Measurements from ENCODE around the gene CCDC188. TPM values are rescaled to one million over a fixed set of nuclear protein-coding genes. Genes with fewer than 3 reads are reported as not detected.

The CCDC188 gene
- total and polyA plus RNA-seq, 2 of the 8 experiments (the other 6 are each of a cell fraction or from before 2014, with no cell fraction given) = not detected

DNA sequence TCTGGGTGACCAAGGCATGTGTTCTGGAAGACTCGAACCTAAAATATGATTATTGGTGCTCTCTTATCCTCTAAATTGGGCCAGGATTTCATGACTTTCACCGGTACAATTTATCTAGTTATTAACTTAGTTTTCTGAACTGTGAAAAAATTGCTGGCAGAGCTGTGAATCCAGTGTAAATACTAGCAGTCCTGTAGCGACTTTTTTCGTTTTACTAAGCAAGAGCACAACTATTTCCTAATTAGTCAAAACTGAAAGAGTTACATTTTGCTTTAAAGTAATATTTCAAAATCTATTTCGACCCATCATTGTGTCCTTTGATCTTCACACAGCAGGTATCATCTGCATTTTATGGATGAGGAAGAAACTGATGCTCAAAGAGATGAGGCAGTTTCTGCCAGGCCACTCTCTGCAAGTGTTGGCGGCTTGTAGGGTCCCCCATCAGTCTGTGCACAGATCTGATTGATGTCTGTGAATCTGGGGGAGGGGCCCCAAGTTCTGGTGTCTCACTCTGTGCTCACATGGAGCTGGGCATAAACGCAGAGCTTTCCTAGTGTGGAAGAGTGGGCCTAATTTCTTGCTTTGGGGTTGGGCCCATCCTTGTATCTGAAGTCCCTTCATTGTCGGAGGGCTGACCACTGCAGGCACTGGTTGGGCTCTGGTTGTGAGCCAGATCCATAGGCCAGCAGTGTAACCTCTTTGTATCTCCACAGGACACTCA is 32.4 kb downstream of the CCDC188 start:
- no peaks in the 10 kb centered on the region for H3K9me3 ChIP-seq (ENCODE audit: insufficient read depth in 2 of 2, low read depth in 1 of 2, low read length in 1 of 2)
- no peak overlapping the region for H2AFZ ChIP-seq (ENCODE audit: low read length)
- no peak overlapping the region for H2BK120ac ChIP-seq (replicated peaks; ENCODE audit: low read depth, low read length)
- no peak overlapping the region for H3K23ac ChIP-seq (ENCODE audit: insufficient read length)
- H2BK5ac ChIP-seq (ENCODE audit: low read depth, low read length) = peak overlapping the region; percentile 87; the same call in 1 of the 2 replicates
- H3K27me3 ChIP-seq (replicated peaks in 1 of 4; ENCODE audit: control insufficient read depth in 3 of 4, extremely low read depth in 1 of 4, insufficient read depth in 3 of 4, low read length in 3 of 4) = no peaks in the 10 kb centered on the region
- peak overlapping the region; percentile 89 to 99 (median 98) for H3K4me3 ChIP-seq (ENCODE audit: extremely low read depth in 1 of 4, insufficient read depth in 2 of 4, low read depth in 3 of 4, low read length in 4 of 4)
- CTCF ChIA-PET (ENCODE audit: partially characterized antibody) = interaction anchor here (0.6 to 2.7 kb wide), 7 partner anchors 8 to 165 kb away, joined by 3 to 11 read pairs (median 5); no protein-coding TSS in a partner anchor
- peak overlapping the region; percentile 68 to 84 for H3K4me2 ChIP-seq (ENCODE audit: insufficient read depth in 1 of 2, low read depth in 2 of 2, low read length in 2 of 2)
- 0 out of 2 replicates have a peak overlapping the region, but pooled peaks have one; percentile 19 for H2AK5ac ChIP-seq (ENCODE audit: low read depth, low read length)
- H3K23me2 ChIP-seq (ENCODE audit: low read depth, low read length) = peaks cover 7% of the 10 kb centered on the region; the same call in 1 of the 2 replicates
- H3K27ac ChIP-seq (ENCODE audit: low read depth, low read length) = peak overlapping the region; percentile 93
- H2BK15ac ChIP-seq (ENCODE audit: low read length) = no peak overlapping the region
- H3K9ac ChIP-seq (replicated peaks in 1 of 4; ENCODE audit: extremely low read depth in 1 of 4, low read depth in 3 of 4, low read length in 3 of 4) = peak overlapping the region; percentile 94 to 99 (median 97)
- no peak overlapping the region for H3K4ac ChIP-seq (replicated peaks; ENCODE audit: insufficient read length, low read depth, low read length)
- no peak overlapping the region for H3K14ac ChIP-seq (ENCODE audit: insufficient read length)
- no peak overlapping the region for H2BK12ac ChIP-seq (ENCODE audit: low read depth, low read length)
- no peak for DNase-seq (ENCODE audit: low read depth in 1 of 2, low spot score in 2 of 2)
- TF ChIP-seq FOSL1 (IDR thresholded peaks at IDR 0.05; ENCODE audit: insufficient read depth, low read depth, low read length) = no peak
- 0 out of 4 replicates have a peak, but pooled peaks of 1 of the 2 experiments have one; percentile 3 for TF ChIP-seq SIN3A (conservative IDR thresholded peaks at IDR 0.05 in 1 of 2, IDR thresholded peaks at IDR 0.05 in 1 of 2; ENCODE audit: low read depth in 1 of 2, low read length in 2 of 2)
- peak; percentile 64; the same call in 1 of the 2 replicates for TF ChIP-seq CHD1 (IDR thresholded peaks at IDR 0.05; ENCODE audit: low read depth, low read length)
- TF ChIP-seq KDM5A (IDR thresholded peaks at IDR 0.05; ENCODE audit: low read length) = no peak
- TF ChIP-seq, protein P1, sequence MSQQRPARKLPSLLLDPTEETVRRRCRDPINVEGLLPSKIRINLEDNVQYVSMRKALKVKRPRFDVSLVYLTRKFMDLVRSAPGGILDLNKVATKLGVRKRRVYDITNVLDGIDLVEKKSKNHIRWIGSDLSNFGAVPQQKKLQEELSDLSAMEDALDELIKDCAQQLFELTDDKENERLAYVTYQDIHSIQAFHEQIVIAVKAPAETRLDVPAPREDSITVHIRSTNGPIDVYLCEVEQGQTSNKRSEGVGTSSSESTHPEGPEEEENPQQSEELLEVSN (IDR thresholded peaks at IDR 0.05) = no peak
- WGBS, 2 experiments (ENCODE audit: extremely low coverage in 1 of 2, insufficient coverage in 1 of 2, insufficient read length in 1 of 2, insufficient replicate concordance in 2 of 2, low coverage in 1 of 2, low lambda C conversion rate in 2 of 2, missing lambda C conversion rate in 1 of 2) = 28% methylated on average over 8 of the region's 8 CpGs; no CpG with 5 or more reads in 1 of the 2 experiments
- no peak for FAIRE-seq
- no peak overlapping the region for H2BK20ac ChIP-seq (ENCODE audit: low read length)
- H3K18ac ChIP-seq (ENCODE audit: extremely low read depth, low read length) = peak overlapping the region; percentile 90; the same call in 1 of the 2 replicates
- H4K5ac ChIP-seq (ENCODE audit: insufficient read length, low read depth, low read length) = no peak overlapping the region
- no peak overlapping the region for H4K8ac ChIP-seq (ENCODE audit: extremely low read depth, insufficient read depth, low read length)
- H4K20me1 ChIP-seq (replicated peaks in 1 of 2; ENCODE audit: control insufficient read depth in 1 of 2, insufficient read depth in 2 of 2, low read length in 2 of 2) = peaks cover 22 to 24% of the 10 kb centered on the region in 2 experiments
- H4K91ac ChIP-seq (replicated peaks; ENCODE audit: insufficient read length, low read length) = no peak overlapping the region
- peaks cover 43 to 49% (median 46%) of the 10 kb centered on the region in 4 experiments for H3K36me3 ChIP-seq (ENCODE audit: control insufficient read depth in 2 of 4, insufficient read depth in 4 of 4, low read length in 3 of 4)
- H3K56ac ChIP-seq (replicated peaks; ENCODE audit: insufficient read length, low read depth, low read length) = peak overlapping the region; percentile 94
- H3K79me2 ChIP-seq (ENCODE audit: control insufficient read depth in 1 of 2, insufficient read depth in 2 of 2, low read length in 2 of 2) = peaks cover 40 to 74% of the 10 kb centered on the region in 2 experiments
- H3K4me1 ChIP-seq (replicated peaks in 1 of 4; ENCODE audit: control insufficient read depth in 3 of 4, insufficient read depth in 4 of 4, low read length in 3 of 4) = peaks cover 0 to 13% (median 5%) of the 10 kb centered on the region in 4 experiments; a peak in 5 of 7 replicates
- peaks cover 7% of the 10 kb centered on the region; the same call in 1 of the 2 replicates for H3K79me1 ChIP-seq (ENCODE audit: low read depth, low read length)
- POLR2A ChIA-PET (ENCODE audit: partially characterized antibody) = interaction anchor here (0.6 to 22.7 kb wide), 14 partner anchors 9 to 837 kb away, joined by 3 to 598 read pairs (median 4); partner anchors contain the start of gene ZDHHC8
